ENCODE data around the gene TNFRSF1B.

Gene TNFRSF1B

GRCh38 chr1:12159816-12160215 lies 7.0 kb upstream of the TNFRSF1B start:
- H3K27ac ChIP-seq (ENCODE audit: low read length): no peak overlapping the region
- ATAC-seq (ENCODE audit: insufficient read depth, low read depth): no peak

DNA sequence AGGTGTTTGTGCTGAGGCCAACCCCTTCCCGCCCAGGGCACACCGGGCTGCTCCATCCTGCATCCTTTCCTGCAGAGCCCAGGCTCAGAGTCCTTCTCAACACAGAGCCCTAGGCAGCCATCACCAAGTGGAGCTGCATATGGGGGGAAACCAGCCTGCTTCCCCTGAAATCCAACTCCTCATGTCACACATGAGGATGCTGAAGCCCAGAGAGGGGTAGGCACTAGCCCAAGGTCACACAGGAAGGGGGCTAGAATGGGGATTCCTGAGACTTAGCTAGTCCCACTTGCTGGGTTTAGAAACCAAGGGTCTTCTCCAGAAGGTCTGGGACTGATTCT lies 5.5 kb upstream of the TNFRSF1B start:
- Histone ChIP-seq H3K27me3 (ENCODE audit: insufficient read depth, low read length, poor library complexity) (peaks cover 25% of the 10 kb centered on the region), H3K27ac (ENCODE audit: low read length) (no peak overlapping the region), H3K9ac (ENCODE audit: low read depth, low read length) (no peak overlapping the region), H4K20me1 (ENCODE audit: insufficient read depth, low read length) (peaks cover 22% of the 10 kb centered on the region), H3K79me2 (ENCODE audit: insufficient read depth, low read length) (no peaks in the 10 kb centered on the region), H3K36me3 (ENCODE audit: insufficient read depth, low read length) (no peaks in the 10 kb centered on the region), H3K4me2 (ENCODE audit: insufficient read depth, low read length) (no peak overlapping the region), H3K4me1 (ENCODE audit: insufficient read depth, low read length) (peaks cover 15% of the 10 kb centered on the region), H3K4me3 (ENCODE audit: low read depth in 1 of 2, low read length in 2 of 2) (no peak overlapping the region), H3K9me3 (ENCODE audit: insufficient read depth, low read length, severe bottlenecking) (no peaks in the 10 kb centered on the region), H2AFZ (ENCODE audit: low read depth, low read length) (no peak overlapping the region)
- DNase-seq: no peak
- peak; percentile 4; the same call in 1 of the 3 replicates for ATAC-seq (ENCODE audit: insufficient read depth, low read depth)
- TF ChIP-seq CTCF (IDR thresholded peaks at IDR 0.05; ENCODE audit: borderline replicate concordance, extremely low read depth, low read length, poor library complexity, severe bottlenecking) (no peak), EZH2 (IDR thresholded peaks at IDR 0.05; ENCODE audit: borderline replicate concordance, low read depth, low read length, severe bottlenecking) (no peak)

More at GRCh38 chr1:12159816-12160215, 7.0 kb upstream of the TNFRSF1B start:
- Histone ChIP-seq H4K20me1 (ENCODE audit: insufficient read depth, low read length) (peaks cover 14% of the 10 kb centered on the region), H3K27me3 (ENCODE audit: insufficient read depth, low read length, poor library complexity) (peaks cover 10% of the 10 kb centered on the region), H3K4me3 (ENCODE audit: low read depth in 1 of 2, low read length in 2 of 2) (no peak overlapping the region), H3K9me3 (ENCODE audit: insufficient read depth, low read length, severe bottlenecking) (no peaks in the 10 kb centered on the region), H3K36me3 (ENCODE audit: insufficient read depth, low read length) (no peaks in the 10 kb centered on the region), H3K9ac (ENCODE audit: low read depth, low read length) (no peak overlapping the region), H3K4me1 (ENCODE audit: insufficient read depth, low read length) (peaks cover 15% of the 10 kb centered on the region), H3K79me2 (ENCODE audit: insufficient read depth, low read length) (no peaks in the 10 kb centered on the region), H3K4me2 (ENCODE audit: insufficient read depth, low read length) (no peak overlapping the region), H2AFZ (ENCODE audit: low read depth, low read length) (no peak overlapping the region)
- DNase-seq: no peak
- TF ChIP-seq CTCF (IDR thresholded peaks at IDR 0.05; ENCODE audit: borderline replicate concordance, extremely low read depth, low read length, poor library complexity, severe bottlenecking): no peak
- TF ChIP-seq EZH2 (IDR thresholded peaks at IDR 0.05; ENCODE audit: borderline replicate concordance, low read depth, low read length, severe bottlenecking): no peak

GRCh38 chr1:12161662-12162458 lies 4.9 kb upstream of the TNFRSF1B start:
- DNase-seq (peak; percentile 65), ATAC-seq (ENCODE audit: insufficient read depth, low read depth) (peak; percentile 81)
- Histone ChIP-seq H3K36me3 (ENCODE audit: insufficient read depth, low read length) (no peaks in the 10 kb centered on the region), H3K9ac (ENCODE audit: low read depth, low read length) (no peak overlapping the region), H2AFZ (ENCODE audit: low read depth, low read length) (no peak overlapping the region), H3K4me3 (ENCODE audit: low read depth in 1 of 2, low read length in 2 of 2) (no peak overlapping the region), H3K4me2 (ENCODE audit: insufficient read depth, low read length) (no peak overlapping the region), H3K27ac (ENCODE audit: low read length) (peak overlapping the region; percentile 36; the same call in 1 of the 2 replicates), H3K27me3 (ENCODE audit: insufficient read depth, low read length, poor library complexity) (peaks cover 31% of the 10 kb centered on the region), H3K9me3 (ENCODE audit: insufficient read depth, low read length, severe bottlenecking) (no peaks in the 10 kb centered on the region), H4K20me1 (ENCODE audit: insufficient read depth, low read length) (peaks cover 22% of the 10 kb centered on the region), H3K79me2 (ENCODE audit: insufficient read depth, low read length) (no peaks in the 10 kb centered on the region), H3K4me1 (ENCODE audit: insufficient read depth, low read length) (peaks cover 19% of the 10 kb centered on the region)
- TF ChIP-seq EZH2 (IDR thresholded peaks at IDR 0.05; ENCODE audit: borderline replicate concordance, low read depth, low read length, severe bottlenecking) (no peak), CTCF (IDR thresholded peaks at IDR 0.05; ENCODE audit: borderline replicate concordance, extremely low read depth, low read length, poor library complexity, severe bottlenecking) (no peak)

Data from DND-41 (cell line).